Astrocyte of the cerebellum (primary cell): Measurements from ENCODE around the gene CACNA1A.
A peak's percentile ranks its signal among the peaks of the same experiment; 100 is the strongest.

Experiments
- DNase-seq: peaks from one replicate; pipeline ENCODE4 v3.0.0-alpha.2; 2011; ENCODE audit warnings: low read depth
- H3K4me3 ChIP-seq: 2 replicates; pipeline ENCODE4 v1.5.1; 2011; ENCODE audit warnings: mild to moderate bottlenecking, low read depth, low read length, moderate library complexity
- in situ Hi-C: cut with HindIII; loops from 2 replicates; pipeline ENCODE4 v1.10.0; 2017; ENCODE audit warnings: low sequenced_read_pairs
- TF ChIP-seq, protein P1 (sequence below): IDR thresholded peaks from 2 replicates; pipeline ENCODE4 v1.5.1; 2012; ENCODE audit warnings: low read length, low read depth, moderate library complexity, mild to moderate bottlenecking; ENCODE audit errors: missing control alignments

CACNA1A gene

GRCh38 chr19:13506471-13506820 lies at the start of gene CACNA1A:
Gene CACNA1A, minus strand, starts transcription at chr19:13506479. Its CDS starts 255 bp downstream, at chr19:13506224.
- peak within 1 kb of the TSS; percentile 38 for H3K4me3 ChIP-seq
- DNase-seq: no peak
- in situ Hi-C loops: no loop called here
- TF ChIP-seq, protein P1, sequence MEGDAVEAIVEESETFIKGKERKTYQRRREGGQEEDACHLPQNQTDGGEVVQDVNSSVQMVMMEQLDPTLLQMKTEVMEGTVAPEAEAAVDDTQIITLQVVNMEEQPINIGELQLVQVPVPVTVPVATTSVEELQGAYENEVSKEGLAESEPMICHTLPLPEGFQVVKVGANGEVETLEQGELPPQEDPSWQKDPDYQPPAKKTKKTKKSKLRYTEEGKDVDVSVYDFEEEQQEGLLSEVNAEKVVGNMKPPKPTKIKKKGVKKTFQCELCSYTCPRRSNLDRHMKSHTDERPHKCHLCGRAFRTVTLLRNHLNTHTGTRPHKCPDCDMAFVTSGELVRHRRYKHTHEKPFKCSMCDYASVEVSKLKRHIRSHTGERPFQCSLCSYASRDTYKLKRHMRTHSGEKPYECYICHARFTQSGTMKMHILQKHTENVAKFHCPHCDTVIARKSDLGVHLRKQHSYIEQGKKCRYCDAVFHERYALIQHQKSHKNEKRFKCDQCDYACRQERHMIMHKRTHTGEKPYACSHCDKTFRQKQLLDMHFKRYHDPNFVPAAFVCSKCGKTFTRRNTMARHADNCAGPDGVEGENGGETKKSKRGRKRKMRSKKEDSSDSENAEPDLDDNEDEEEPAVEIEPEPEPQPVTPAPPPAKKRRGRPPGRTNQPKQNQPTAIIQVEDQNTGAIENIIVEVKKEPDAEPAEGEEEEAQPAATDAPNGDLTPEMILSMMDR: no peak

GRCh38 chr19:13554506-13555240 lies 48.4 kb upstream of the CACNA1A start:
- TF ChIP-seq, protein P1: no peak
- in situ Hi-C loops: loop anchor here (5.0 kb wide), 1 partner anchor 82 kb away; no protein-coding TSS in a partner anchor
- no peak for DNase-seq

DNA sequence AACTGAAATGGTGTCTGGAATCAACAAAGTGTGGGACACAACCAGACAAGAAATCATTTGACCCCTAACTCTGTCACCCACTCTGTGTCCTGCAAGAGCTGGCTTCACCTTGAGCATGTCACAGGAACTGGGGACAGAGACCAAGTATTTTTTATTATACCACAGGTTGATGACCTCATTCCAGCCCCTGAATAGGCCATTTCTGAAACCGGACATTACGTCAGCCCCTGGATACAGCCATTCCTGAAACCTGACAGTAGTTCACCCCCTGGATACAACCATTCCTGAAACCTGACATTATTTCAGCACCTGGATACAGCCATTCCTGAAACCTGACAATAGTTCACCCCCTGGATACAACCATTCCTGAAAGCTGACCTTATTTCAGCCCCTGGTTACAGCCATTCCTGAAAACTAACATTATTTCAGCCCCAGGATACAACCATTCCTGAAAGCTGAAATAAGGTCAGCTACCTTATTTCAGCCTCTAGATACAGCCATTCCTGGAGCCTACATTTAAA lies 47.7 kb upstream of the CACNA1A start:
- TF ChIP-seq, protein P1: no peak
- DNase-seq: no peak
- no peak overlapping the region for H3K4me3 ChIP-seq
- in situ Hi-C loops: loop anchor here (5.0 kb wide), 1 partner anchor 82 kb away; no protein-coding TSS in a partner anchor

More at GRCh38 chr19:13554506-13555240, 48.4 kb upstream of the CACNA1A start:
- no peak overlapping the region for H3K4me3 ChIP-seq

- in situ Hi-C loops: no loop called here
Observed at GRCh38 chr19:13548131-13548530, 41.9 kb upstream of the CACNA1A start.

DNA sequence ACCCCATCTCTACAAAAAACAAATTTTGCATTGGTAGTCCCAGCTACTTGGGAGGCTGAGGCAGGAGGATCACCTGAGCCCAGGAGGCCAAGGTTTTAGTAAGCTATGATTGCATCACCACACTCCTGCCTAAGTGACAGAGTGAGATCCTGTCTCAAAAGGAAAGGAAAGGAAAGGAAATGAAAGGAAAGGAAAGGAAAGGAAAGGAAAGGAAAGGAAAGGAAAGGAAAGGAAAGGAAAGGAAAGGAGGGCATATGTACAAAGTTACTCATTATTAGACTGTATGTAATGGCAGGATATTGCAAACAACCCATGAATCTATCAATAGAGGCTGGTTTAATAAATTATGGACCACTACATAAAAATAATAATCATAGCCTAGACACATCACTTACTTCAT lies 40.8 kb upstream of the CACNA1A start:
- TF ChIP-seq, protein P1: no peak
- DNase-seq: no peak
- in situ Hi-C loops: no loop called here

More at GRCh38 chr19:13548131-13548530, 41.9 kb upstream of the CACNA1A start:
- TF ChIP-seq, protein P1: no peak
- no peak overlapping the region for H3K4me3 ChIP-seq
- no peak for DNase-seq

DNA sequence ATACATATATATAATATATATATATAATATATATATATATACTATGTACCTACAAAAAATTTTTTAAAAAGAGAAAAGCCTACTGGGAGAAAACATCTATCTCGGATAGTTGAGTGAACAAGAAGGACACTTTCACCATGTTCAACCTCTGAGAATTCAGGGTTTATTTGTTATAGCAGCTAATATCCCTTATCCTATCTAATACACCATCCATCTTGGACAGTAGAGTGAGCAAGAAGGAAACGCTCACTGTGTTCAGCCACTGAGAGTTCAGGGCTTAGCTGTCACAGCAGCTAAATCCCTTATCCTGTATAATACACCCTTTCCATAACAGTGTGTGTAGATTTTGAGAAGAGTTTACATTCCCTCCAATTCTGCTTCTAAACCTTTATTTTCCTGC lies 38.1 kb upstream of the CACNA1A start:
- TF ChIP-seq, protein P1: no peak
- in situ Hi-C loops: no loop called here
- DNase-seq: no peak
- H3K4me3 ChIP-seq: no peak overlapping the region

More for the DNA sequence above, 40.8 kb upstream of the CACNA1A start:
- H3K4me3 ChIP-seq: no peak overlapping the region
